ENCODE data around the gene SMG6. TPM values are rescaled to one million over a fixed set of nuclear protein-coding genes. Genes with fewer than 3 reads are reported as not detected.

SMG6 gene
- total and polyA plus RNA-seq, 2 of the 8 experiments (the other 6 are each of a cell fraction or from before 2014, with no cell fraction given), result 18.5 to 25.2 TPM

GRCh38 chr17:2237950-2238349 is 65.6 kb downstream of the SMG6 start:
- H3K14ac ChIP-seq (ENCODE audit: insufficient read length), result no peak overlapping the region
- ChIA-PET POLR2A (ENCODE audit: partially characterized antibody) (interaction anchor here (0.7 kb wide), 1 partner anchor 268 kb away, joined by 3 read pairs; no protein-coding TSS in a partner anchor), CTCF (ENCODE audit: partially characterized antibody) (interaction anchor here (0.8 to 1.2 kb wide), 3 partner anchors 67 to 183 kb away, joined by 3 to 8 read pairs (median 4); partner anchors contain the start of gene HIC1)
- H3K4me1 ChIP-seq (replicated peaks in 1 of 4; ENCODE audit: control insufficient read depth in 3 of 4, insufficient read depth in 4 of 4, low read length in 3 of 4), result no peaks in the 10 kb centered on the region
- H3K79me1 ChIP-seq (ENCODE audit: low read depth, low read length), result no peaks in the 10 kb centered on the region
- H2AK5ac ChIP-seq (ENCODE audit: low read depth, low read length), result no peak overlapping the region
- no peak overlapping the region for H3K4me2 ChIP-seq (ENCODE audit: insufficient read depth in 1 of 2, low read depth in 2 of 2, low read length in 2 of 2)
- no peak overlapping the region for H2BK20ac ChIP-seq (ENCODE audit: low read length)
- TF ChIP-seq KDM4A (IDR thresholded peaks at IDR 0.05; ENCODE audit: low read depth, low read length, severe bottlenecking), result no peak
- TF ChIP-seq JUND (IDR thresholded peaks at IDR 0.05; ENCODE audit: low read length), result no peak
- TF ChIP-seq USF2 (IDR thresholded peaks at IDR 0.05; ENCODE audit: low read length), result no peak
- TF ChIP-seq FOSL1 (IDR thresholded peaks at IDR 0.05; ENCODE audit: insufficient read depth, low read depth, low read length), result no peak
- no peak for TF ChIP-seq TBP (IDR thresholded peaks at IDR 0.05; ENCODE audit: low read depth, low read length)
- TF ChIP-seq CBX5 (IDR thresholded peaks at IDR 0.05; ENCODE audit: low read depth, low read length), result no peak
- no peak for TF ChIP-seq CHD1 (IDR thresholded peaks at IDR 0.05; ENCODE audit: low read depth, low read length)
- no peak for TF ChIP-seq RBBP5 (IDR thresholded peaks at IDR 0.05; ENCODE audit: borderline replicate concordance, low read depth, low read length)
- no peak for TF ChIP-seq ATF2 (IDR thresholded peaks at IDR 0.05; ENCODE audit: low read length)
- no peak for TF ChIP-seq RXRA (IDR thresholded peaks at IDR 0.05; ENCODE audit: insufficient read depth, low read depth, low read length)
- no peak for TF ChIP-seq CHD2 (IDR thresholded peaks at IDR 0.05; ENCODE audit: low read length)
- no peak for TF ChIP-seq KDM1A (IDR thresholded peaks at IDR 0.05; ENCODE audit: borderline replicate concordance, low read length)
- H3K4me3 ChIP-seq (ENCODE audit: extremely low read depth in 1 of 4, insufficient read depth in 2 of 4, low read depth in 3 of 4, low read length in 4 of 4), result no peak overlapping the region
- H2BK120ac ChIP-seq (replicated peaks; ENCODE audit: low read depth, low read length), result no peak overlapping the region
- no peak overlapping the region for H2BK5ac ChIP-seq (ENCODE audit: low read depth, low read length)
- no peak for DNase-seq (ENCODE audit: low read depth in 1 of 2, low spot score in 2 of 2)
- H4K91ac ChIP-seq (replicated peaks; ENCODE audit: insufficient read length, low read length), result no peak overlapping the region
- H3K27ac ChIP-seq (ENCODE audit: low read depth, low read length), result no peak overlapping the region
- H2AFZ ChIP-seq (ENCODE audit: low read length), result no peak overlapping the region
- no peaks in the 10 kb centered on the region for H3K79me2 ChIP-seq (ENCODE audit: control insufficient read depth in 1 of 2, insufficient read depth in 2 of 2, low read length in 2 of 2)
- no peaks in the 10 kb centered on the region; the same call in 1 of the 2 replicates for H3K23me2 ChIP-seq (ENCODE audit: low read depth, low read length)
- no peak overlapping the region for H2BK15ac ChIP-seq (ENCODE audit: low read length)
- no peak overlapping the region for H3K4ac ChIP-seq (replicated peaks; ENCODE audit: insufficient read length, low read depth, low read length)
- no peaks in the 10 kb centered on the region; a peak in 2 of 8 replicates for H3K36me3 ChIP-seq (ENCODE audit: control insufficient read depth in 2 of 4, insufficient read depth in 4 of 4, low read length in 3 of 4)
- no peak for FAIRE-seq
- no peak overlapping the region for H4K5ac ChIP-seq (ENCODE audit: insufficient read length, low read depth, low read length)
- no peak overlapping the region for H3K56ac ChIP-seq (replicated peaks; ENCODE audit: insufficient read length, low read depth, low read length)
- H3K18ac ChIP-seq (ENCODE audit: extremely low read depth, low read length), result no peak overlapping the region
- no peaks in the 10 kb centered on the region for H3K9me3 ChIP-seq (ENCODE audit: insufficient read depth in 2 of 2, low read depth in 1 of 2, low read length in 1 of 2)
- H4K20me1 ChIP-seq (replicated peaks in 1 of 2; ENCODE audit: control insufficient read depth in 1 of 2, insufficient read depth in 2 of 2, low read length in 2 of 2), result peaks cover 0 to 9% of the 10 kb centered on the region in 2 experiments
- H3K27me3 ChIP-seq (replicated peaks in 1 of 4; ENCODE audit: control insufficient read depth in 3 of 4, extremely low read depth in 1 of 4, insufficient read depth in 3 of 4, low read length in 3 of 4), result no peaks in the 10 kb centered on the region
- no peak overlapping the region for H3K9ac ChIP-seq (replicated peaks in 1 of 4; ENCODE audit: extremely low read depth in 1 of 4, low read depth in 3 of 4, low read length in 3 of 4)
- no peak overlapping the region for H4K8ac ChIP-seq (ENCODE audit: extremely low read depth, insufficient read depth, low read length)
- 86% methylated on average over 3 of the region's 3 CpGs; no CpG with 5 or more reads in 1 of the 2 experiments for WGBS, 2 experiments (ENCODE audit: extremely low coverage in 1 of 2, insufficient coverage in 1 of 2, insufficient read length in 1 of 2, insufficient replicate concordance in 2 of 2, low coverage in 1 of 2, low lambda C conversion rate in 2 of 2, missing lambda C conversion rate in 1 of 2)
- no peak overlapping the region for H3K23ac ChIP-seq (ENCODE audit: insufficient read length)
- H2BK12ac ChIP-seq (ENCODE audit: low read depth, low read length), result no peak overlapping the region
